ENCODE measurements around the gene MRPL55. TPM values are rescaled to one million over a fixed set of nuclear protein-coding genes. Genes with fewer than 3 reads are reported as not detected.
A peak's percentile ranks its signal among the peaks of the same experiment; 100 is the strongest.

Gene MRPL55
- total RNA-seq, 1 donor from 2014 or later = 43.2 TPM

GRCh38 chr1:228110556-228110955, 1.5 kb upstream of the MRPL55 start:
- Histone ChIP-seq H3K27me3 (ENCODE audit: control insufficient read depth, insufficient read depth, low read length) (no peaks in the 10 kb centered on the region), H3K4me3 (ENCODE audit: low read depth, low read length) (no peak overlapping the region), H3K36me3 (ENCODE audit: control insufficient read depth, insufficient read depth, low read length) (peaks cover 4% of the 10 kb centered on the region)
- no peak for FAIRE-seq
- DNase-seq (ENCODE audit: low read depth) = no peak
- TF ChIP-seq, protein P1, sequence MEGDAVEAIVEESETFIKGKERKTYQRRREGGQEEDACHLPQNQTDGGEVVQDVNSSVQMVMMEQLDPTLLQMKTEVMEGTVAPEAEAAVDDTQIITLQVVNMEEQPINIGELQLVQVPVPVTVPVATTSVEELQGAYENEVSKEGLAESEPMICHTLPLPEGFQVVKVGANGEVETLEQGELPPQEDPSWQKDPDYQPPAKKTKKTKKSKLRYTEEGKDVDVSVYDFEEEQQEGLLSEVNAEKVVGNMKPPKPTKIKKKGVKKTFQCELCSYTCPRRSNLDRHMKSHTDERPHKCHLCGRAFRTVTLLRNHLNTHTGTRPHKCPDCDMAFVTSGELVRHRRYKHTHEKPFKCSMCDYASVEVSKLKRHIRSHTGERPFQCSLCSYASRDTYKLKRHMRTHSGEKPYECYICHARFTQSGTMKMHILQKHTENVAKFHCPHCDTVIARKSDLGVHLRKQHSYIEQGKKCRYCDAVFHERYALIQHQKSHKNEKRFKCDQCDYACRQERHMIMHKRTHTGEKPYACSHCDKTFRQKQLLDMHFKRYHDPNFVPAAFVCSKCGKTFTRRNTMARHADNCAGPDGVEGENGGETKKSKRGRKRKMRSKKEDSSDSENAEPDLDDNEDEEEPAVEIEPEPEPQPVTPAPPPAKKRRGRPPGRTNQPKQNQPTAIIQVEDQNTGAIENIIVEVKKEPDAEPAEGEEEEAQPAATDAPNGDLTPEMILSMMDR (IDR thresholded peaks at IDR 0.05; ENCODE audit: insufficient read depth, low read length, severe bottlenecking) = no peak

- Histone ChIP-seq H3K36me3 (ENCODE audit: control insufficient read depth, insufficient read depth, low read length) (peaks cover 4% of the 10 kb centered on the region), H3K27me3 (ENCODE audit: control insufficient read depth, insufficient read depth, low read length) (no peaks in the 10 kb centered on the region), H3K4me3 (ENCODE audit: low read depth, low read length) (peak overlapping the region; percentile 97)
- TF ChIP-seq, protein P1 (IDR thresholded peaks at IDR 0.05; ENCODE audit: insufficient read depth, low read length, severe bottlenecking) = no peak
- DNase-seq (ENCODE audit: low read depth) (no peak), FAIRE-seq (no peak)
Observed at GRCh38 chr1:228109962-228110488, 926 bp upstream of the MRPL55 start.

DNA sequence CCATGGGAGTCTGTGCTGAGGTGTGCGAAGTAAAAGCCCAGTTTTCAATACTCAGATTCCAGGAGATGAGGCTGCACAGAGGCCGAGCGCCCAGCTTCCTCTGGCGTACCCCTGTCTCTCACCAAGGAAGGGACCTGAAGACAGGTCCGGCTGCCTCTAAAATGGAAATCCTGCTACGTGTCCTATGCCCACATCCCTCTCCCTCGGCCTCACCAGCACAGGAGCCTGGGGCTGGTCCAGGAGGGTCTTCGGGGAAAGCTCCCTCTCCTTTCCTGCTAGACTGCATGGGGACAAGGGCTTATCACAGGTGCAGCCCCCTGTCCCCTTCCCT, 392 bp downstream of the MRPL55 start:
- FAIRE-seq (no peak), DNase-seq (ENCODE audit: low read depth) (no peak)
- Histone ChIP-seq H3K27me3 (ENCODE audit: control insufficient read depth, insufficient read depth, low read length) (no peaks in the 10 kb centered on the region), H3K4me3 (ENCODE audit: low read depth, low read length) (peak overlapping the region; percentile 97), H3K36me3 (ENCODE audit: control insufficient read depth, insufficient read depth, low read length) (peaks cover 4% of the 10 kb centered on the region)
- TF ChIP-seq, protein P1 (IDR thresholded peaks at IDR 0.05; ENCODE audit: insufficient read depth, low read length, severe bottlenecking) = no peak

- FAIRE-seq = no peak
- Histone ChIP-seq H3K36me3 (ENCODE audit: control insufficient read depth, insufficient read depth, low read length) (peaks cover 4% of the 10 kb centered on the region), H3K4me3 (ENCODE audit: low read depth, low read length) (peak overlapping the region; percentile 97), H3K27me3 (ENCODE audit: control insufficient read depth, insufficient read depth, low read length) (no peaks in the 10 kb centered on the region)
- TF ChIP-seq, protein P1 (IDR thresholded peaks at IDR 0.05; ENCODE audit: insufficient read depth, low read length, severe bottlenecking) = no peak
- no peak for DNase-seq (ENCODE audit: low read depth)
Observed at GRCh38 chr1:228108055-228108690, 926 bp downstream of the MRPL55 start.

GRCh38 chr1:228107636-228108035, 1.5 kb downstream of the MRPL55 start:
- Histone ChIP-seq H3K36me3 (ENCODE audit: control insufficient read depth, insufficient read depth, low read length) (peaks cover 4% of the 10 kb centered on the region), H3K4me3 (ENCODE audit: low read depth, low read length) (no peak overlapping the region), H3K27me3 (ENCODE audit: control insufficient read depth, insufficient read depth, low read length) (no peaks in the 10 kb centered on the region)
- FAIRE-seq (no peak), DNase-seq (ENCODE audit: low read depth) (no peak)
- TF ChIP-seq, protein P1 (IDR thresholded peaks at IDR 0.05; ENCODE audit: insufficient read depth, low read length, severe bottlenecking) = no peak

DNA sequence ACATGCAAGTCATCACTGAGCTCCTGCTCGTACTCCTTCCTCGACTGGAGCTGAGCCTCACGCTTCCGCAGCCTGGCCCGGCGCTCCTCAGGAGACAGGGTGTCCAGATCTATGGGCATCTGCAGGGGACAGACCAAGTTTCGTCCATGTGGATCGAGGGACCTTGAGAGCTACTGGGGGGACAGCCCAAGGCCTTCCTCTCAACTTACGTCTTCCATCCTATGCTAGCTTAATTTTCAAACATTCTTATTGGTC, 2.4 kb downstream of the MRPL55 start:
- Histone ChIP-seq H3K4me3 (ENCODE audit: low read depth, low read length) (no peak overlapping the region), H3K36me3 (ENCODE audit: control insufficient read depth, insufficient read depth, low read length) (peaks cover 4% of the 10 kb centered on the region), H3K27me3 (ENCODE audit: control insufficient read depth, insufficient read depth, low read length) (no peaks in the 10 kb centered on the region)
- FAIRE-seq = no peak
- DNase-seq (ENCODE audit: low read depth) = no peak
- TF ChIP-seq, protein P1 (IDR thresholded peaks at IDR 0.05; ENCODE audit: insufficient read depth, low read length, severe bottlenecking) = no peak

All from bronchial epithelial cell (primary cell).